ENCODE results near the gene NOS1AP.

GRCh38 chr1:162367073-162367472 lies 297.6 kb downstream of the NOS1AP start:
- TF ChIP-seq POLR2AphosphoS5 (IDR thresholded peaks at IDR 0.05; ENCODE audit: low read depth, low read length) (no peak), POLR2A (IDR thresholded peaks at IDR 0.05; ENCODE audit: low read depth, low read length) (no peak)
